HG02943 (cell line): ENCODE results near the gene RABL6.
"Not testable (repeated sequence)": the region's sequence is repeated elsewhere in the genome, so short reads cannot be mapped to it uniquely, and the experiment has no call there.

Experiments used
- ATAC-seq: cut with Tn5 transposase; IDR thresholded peaks from one replicate; pipeline ENCODE4 v1.9.1; 2021; ENCODE audit warnings: mild to moderate bottlenecking, low read depth, moderate library complexity; ENCODE audit not compliant: unreplicated experiment

Gene RABL6

DNA sequence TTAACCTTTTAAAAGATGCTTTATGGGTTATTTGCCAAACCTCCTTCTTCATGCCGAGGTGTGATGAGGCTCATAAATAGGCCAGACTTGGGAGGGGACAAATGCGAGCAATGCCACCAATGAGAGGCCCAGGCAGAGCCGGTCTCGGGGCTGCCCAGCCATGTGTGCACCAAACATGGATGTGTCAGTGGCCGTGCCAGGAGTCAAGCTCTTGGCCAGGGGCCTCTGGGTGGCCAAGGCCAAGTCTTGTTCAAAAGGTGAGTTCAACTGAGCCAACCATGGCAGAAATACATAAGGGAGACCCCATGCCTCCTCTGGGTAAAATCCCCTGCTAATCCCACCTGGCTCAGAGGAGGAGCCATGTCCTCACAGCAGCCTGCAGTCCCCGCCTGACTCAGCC, 32.6 kb upstream of the RABL6 start:
- ATAC-seq: no peak

GRCh38 chr9:136776947-136777346, 30.8 kb upstream of the RABL6 start:
- no peak for ATAC-seq

GRCh38 chr9:136777359-136777758, 30.4 kb upstream of the RABL6 start:
- no peak for ATAC-seq

DNA sequence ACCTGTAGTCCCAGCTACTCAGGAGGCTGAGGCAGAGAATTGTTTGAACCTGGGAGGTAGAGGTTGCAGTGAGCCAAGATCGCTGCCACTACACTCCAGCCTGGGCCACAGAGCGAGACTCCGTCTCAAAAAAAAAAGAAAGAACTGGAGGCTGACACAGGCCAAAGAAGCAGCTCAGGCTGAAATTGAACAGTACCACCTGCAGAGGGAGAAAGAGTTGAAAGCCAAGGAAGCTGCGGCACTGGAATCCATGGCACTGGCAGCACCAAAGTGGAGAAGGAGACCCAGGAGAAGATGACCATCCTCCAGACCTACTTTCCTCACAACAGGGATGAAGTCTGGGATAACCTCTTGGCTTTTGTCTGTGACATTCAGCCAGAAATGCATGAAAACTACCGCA, 27.9 kb upstream of the RABL6 start:
- no peak for ATAC-seq

DNA sequence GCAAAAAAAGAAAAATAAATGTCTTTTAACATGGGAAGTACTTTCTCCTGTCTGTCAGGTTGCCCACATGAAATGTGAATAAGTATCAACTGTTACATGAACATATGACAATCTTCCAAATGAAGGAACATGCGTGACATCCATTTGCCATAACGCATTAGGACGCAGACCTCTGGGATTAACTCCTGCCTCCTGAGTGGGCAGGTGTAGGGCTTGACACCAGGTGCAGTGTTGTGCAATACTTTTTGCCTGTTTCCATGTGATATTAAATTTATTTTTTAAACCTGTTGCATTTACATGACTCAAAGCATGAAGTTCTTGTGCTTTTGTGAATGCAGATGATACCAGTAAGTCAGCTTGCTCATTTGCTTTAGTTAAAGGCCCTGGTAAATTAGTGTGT, 25.3 kb upstream of the RABL6 start:
- ATAC-seq: no peak

DNA sequence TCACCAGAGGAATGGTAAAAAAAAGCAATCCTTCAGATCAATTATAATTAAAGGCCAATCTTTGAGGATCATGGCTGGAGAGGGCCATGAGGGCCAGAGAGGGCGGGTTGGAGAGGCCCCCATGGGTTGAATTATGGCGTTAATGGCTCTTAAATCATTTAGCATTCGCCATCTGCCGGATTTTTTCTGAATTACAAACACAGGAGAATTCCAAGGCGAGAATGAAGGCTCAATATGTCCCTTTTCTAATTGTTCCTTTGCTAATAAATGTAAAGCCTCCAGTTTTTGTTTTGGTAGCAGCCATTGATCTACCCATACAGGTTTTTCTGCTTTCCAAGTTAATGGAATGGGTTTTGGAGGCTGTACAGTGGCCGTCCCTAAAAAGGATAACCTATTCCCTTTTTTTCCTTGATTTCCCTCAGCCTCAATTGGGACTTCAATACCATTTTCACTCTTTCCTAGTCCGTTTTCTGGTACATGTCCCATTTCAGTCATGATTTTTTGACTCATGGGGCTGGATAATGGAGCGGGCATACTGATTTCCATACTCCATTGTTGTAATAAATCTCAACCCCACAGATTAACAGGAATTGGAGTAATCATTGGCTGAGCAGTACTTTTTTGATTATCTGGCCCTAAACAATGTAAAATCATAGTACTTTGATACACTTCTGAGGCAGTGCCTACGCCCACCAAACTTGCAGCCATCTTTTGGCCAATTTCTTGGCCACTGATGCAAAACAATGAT, 23.3 kb upstream of the RABL6 start:
- no peak for ATAC-seq

DNA sequence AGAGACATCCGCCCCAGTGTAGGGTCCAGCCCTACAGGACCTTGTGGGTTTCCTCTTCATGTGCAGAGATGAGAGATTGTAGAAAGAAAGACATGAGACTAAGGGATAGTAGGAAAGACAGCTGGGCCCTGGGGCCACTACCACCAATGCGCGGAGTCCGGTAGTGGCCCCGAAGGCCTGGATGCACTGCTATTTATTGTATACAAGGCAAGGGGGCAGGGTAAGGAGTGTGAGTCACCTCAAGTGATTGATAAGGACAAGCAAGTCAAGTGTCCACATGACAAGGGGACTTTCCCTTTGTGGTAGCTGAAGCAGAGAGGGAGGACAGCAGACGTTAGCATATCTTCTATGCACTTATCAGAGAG, 22.8 kb upstream of the RABL6 start:
- no peak for ATAC-seq

DNA sequence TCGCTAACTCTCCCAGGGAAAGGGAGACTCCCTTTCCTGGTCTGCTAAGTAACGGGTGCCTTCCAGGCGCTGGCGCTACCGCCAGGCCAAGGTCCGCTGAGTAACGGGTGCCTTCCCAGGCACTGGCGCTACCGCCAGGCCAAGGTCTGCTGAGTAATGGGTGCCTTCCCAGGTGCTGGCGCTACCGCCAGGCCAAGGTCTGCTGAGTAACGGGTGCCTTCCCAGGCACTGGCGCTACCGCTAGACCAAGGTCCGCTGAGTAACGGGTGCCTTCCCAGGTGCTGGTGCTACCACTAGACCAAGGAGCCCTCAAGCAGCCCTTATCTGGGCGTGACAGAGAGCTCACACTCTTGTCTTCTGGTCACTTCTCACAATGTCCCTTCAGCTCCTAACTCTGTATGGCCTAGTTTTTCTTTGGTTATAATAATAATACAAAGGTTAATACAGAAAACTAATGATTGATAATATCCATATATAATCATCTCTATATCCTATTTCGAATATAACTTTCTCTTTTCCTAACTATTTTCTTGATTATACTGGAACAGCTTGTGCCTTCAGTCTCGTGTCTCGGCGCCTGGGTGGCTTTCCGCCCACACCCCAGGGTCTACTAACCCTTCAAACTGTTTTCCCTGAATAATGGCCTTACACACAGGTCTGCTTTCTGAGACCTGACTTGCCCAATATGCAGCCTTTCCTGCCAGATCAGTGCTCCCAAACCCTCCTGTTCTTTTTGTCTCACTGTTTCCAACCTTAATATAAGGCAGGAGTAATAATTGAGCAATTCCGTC, 22.0 kb upstream of the RABL6 start:
- ATAC-seq: not testable (repeated sequence)

GRCh38 chr9:136786451-136786850, 21.3 kb upstream of the RABL6 start:
- no peak for ATAC-seq

GRCh38 chr9:136786983-136787382, 20.8 kb upstream of the RABL6 start:
- ATAC-seq: not testable (repeated sequence)

DNA sequence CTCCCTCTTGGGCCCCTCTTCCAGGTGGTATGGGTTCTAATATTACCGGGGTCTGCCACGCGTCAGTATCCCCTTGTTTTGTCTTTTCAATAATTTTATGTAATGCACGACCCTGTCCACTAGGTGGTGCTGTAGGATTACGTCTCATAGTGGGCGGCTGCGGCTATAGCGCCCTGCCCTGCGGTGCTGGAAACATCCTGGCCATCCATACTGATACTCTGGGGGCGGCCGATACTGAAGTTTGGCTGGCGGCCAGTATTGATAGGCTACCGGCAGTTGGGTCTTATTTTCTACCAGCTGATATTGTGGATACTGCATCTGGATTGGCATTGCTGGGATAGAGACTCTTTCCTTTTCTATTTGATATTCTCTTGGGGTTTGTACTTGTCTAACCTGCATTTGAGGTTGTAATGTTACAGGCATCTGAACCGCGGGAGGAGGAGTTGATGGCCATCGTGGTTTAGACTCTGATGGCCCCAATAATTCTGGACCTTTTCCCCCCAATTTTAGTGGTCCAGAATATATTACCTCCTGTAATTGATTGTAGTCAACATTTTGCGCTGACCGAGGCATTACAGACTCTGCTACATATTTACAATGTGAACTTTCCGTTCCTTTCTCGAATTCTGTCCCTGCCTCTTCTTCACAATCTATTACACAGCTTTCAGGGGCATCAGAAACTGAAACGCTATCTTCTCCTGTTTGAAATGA, 19.9 kb upstream of the RABL6 start:
- ATAC-seq: no peak

DNA sequence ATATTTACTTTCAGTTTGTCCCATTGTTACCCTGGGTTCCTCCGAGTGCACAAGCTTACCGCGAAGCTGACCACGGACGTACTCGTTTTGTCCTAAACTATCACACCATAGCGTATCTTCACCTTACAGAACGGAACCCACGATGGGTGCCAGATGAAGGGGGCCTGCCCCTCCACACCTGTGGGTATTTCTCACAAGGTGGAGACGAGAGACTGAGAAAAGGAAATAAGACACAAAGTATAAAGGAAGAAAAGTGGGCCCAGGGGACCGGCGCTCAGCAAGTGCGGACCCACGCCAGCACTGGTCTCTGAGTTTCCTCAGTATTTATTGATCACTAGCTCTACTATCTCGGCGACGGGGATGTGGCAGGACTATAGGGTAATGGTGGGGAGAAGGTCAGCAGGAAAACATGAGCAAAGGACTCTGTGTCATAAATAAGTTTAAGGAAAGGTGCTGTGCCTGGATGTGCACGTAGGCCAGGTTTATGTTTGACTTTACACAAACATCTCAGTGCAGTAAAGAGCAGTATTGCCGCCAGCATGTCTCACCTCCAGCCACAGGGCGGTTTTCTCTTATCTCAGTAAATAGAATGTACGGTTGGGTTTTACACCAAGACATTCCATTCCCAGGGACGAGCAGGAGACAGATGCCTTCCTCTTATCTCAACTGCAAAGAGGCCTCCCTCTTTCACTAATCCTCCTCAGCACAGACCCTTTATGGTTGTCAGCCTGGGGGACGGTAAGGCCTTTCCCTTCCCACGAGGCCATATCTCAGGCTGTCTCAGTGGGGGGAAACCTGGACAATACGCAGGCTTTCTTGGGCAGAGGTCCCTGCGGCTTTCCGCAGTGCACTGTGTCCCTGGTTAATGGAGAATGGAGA, 18.9 kb upstream of the RABL6 start:
- ATAC-seq: not testable (repeated sequence)

- no peak for ATAC-seq
Observed at GRCh38 chr9:136789523-136789937, 18.2 kb upstream of the RABL6 start.

GRCh38 chr9:136790640-136791515, 16.9 kb upstream of the RABL6 start, which contains the start of gene TMEM141:
TSS of gene TMEM141 (plus strand) at chr9:136791344. CDS start at chr9:136791371, 27 bp downstream.
- ATAC-seq: peak; percentile 76

DNA sequence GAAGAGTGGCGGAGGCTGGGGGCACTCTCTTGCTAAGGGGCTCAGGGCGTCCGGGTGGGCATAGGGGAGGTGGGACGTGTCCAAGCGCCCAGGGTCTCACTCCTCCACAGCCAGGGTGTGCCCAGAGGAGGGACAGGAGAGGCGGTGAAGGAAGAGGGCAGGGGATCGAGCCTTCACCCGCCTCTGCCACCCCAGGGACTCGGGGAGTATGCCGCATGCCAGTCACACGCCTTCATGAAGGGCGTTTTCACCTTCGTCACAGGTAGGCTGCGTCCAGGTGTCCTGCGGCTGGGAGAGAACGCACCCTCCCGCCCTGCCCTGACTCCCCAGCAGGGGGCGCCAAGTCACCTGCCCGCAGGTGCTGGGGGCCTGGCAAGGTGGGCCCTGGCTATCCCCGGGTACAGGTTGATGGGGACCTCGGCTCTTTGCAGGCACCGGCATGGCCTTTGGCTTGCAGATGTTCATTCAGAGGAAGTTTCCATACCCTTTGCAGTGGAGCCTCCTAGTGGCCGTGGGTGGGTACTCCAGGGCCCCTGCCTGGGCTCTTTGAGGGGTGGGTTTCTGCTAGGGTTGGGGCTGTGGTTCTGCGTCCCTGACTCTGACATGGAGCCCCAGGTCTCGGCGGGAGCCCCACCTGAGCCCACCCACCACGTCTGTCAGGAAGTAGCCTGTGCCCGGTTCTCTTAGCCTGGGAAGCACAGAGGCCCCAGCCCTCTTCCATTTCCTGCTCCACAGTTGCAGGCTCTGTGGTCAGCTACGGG, 16.1 kb upstream of the RABL6 start:
- ATAC-seq: peak; percentile 18

DNA sequence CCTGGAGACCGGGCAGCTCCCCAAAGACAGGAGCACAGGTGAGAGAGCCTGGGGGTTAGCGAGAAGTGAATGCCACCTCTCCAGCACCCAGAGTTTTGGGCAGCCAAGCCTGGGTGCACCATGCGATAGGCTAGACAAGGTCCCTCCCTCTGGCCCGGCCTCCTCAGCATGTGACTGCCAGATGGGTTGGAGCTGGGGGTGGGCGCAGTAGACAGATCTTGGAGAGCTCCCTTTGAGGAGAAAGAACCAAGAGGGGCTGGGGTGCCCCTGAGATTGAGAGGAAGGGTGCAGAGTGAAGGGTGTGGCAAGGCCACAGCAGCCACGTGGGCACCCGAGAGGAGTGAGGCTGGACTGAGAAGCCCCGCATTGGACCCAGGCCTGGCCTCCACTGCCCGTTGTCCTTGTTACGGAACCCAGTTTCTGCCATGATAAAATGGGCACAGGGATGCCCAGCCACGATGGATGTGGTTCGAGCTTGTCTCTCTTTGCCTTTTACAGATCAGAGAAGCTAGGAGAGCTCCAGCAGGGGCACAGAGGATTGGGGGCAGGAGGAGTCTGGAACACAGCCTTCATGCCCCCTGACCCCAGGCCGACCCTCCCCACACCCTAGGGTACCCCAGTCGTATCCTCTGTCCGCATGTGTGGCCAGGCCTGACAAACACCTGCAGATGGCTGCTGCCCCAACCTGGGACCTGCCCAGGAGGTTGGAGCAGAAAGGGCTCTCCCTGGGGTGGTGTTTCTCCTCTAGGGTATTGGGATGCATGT, 15.2 kb upstream of the RABL6 start:
- ATAC-seq: no peak

DNA sequence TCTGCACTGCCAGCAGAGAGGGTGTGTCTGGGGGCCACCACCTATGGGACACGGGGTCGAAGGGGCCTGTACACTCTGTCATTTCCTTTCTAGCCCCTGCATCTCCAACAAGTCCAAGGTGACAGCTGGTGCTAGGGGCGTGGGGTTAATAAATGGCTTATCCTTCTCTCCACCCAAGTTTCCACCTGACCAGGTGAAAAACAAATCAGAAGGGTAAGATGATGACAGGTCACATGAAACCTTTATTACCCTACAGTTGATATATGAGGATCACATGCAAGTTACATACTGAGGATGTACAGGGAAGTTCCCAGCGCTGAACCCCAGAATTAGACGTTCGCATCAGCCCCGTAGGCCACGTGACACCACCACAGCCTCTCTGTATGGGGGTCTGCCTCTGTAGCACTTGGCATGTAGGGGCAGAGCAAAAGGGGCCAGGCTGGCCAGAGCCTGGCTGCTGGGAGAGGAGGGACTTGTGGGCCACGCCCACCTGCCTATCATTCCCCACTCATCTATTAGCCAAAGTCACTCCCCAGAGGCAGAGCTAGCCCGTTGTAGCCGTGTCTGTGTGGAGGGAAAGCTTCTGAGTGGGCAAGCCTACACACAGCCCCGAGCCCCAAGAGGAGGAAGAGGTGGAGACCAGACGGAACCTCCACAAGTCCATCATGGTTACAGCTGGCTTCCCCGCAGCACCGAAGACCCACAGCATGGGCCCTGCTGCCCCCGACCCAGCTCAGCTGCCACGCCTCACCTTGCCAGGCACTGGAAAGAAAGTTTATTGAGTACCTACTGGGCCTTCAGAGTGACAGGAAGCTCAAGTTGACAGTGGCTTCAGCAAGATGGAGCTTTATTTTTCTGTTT, 14.4 kb upstream of the RABL6 start:
- ATAC-seq: no peak
